Common myeloid progenitor, CD34-positive (primary cell): ENCODE measurements around the gene SLC16A1.

Source experiments
- CTCF ChIA-PET: fragments of 350-600 bp; sonication (Branson Sonifier 250); formaldehyde crosslinking; loops from one replicate; lab custom pipeline; 2021; ENCODE audit warnings: antibody characterized with exemption; lab: Charles Lee
- POLR2A ChIA-PET: fragments of 350-600 bp; sonication (Branson Sonifier 250); formaldehyde crosslinking; loops from one replicate; lab custom pipeline; 2021; ENCODE audit warnings: antibody characterized with exemption; lab: Charles Lee
- DNase-seq, 3 donors: peaks; one replicate each; pipeline versions ENCODE4 v3.0.0 to v3.0.0-alpha.2; 2013
- H3K27ac ChIP-seq, 2 experiments: 1 replicate in 1 of 2; 2 replicates in 1 of 2; pipeline ENCODE4 v1.7.0; 2013; ENCODE audit warnings: inconsistent platforms in 2 of 2, low read length in 2 of 2, mild to moderate bottlenecking in 2 of 2, low read depth in 1 of 2, moderate library complexity in 1 of 2; ENCODE audit not compliant: severe bottlenecking in 2 of 2, insufficient read depth in 1 of 2, poor library complexity in 1 of 2
- H3K27me3 ChIP-seq, 5 experiments: replicated peaks in 2 of 5; 1 replicate in 3 of 5; 2 replicates in 2 of 5; pipeline versions ENCODE4 v1.6.1 to v1.7.0; 2013; ENCODE audit warnings: low read length in 4 of 5, mild to moderate bottlenecking in 2 of 5, moderate library complexity in 2 of 5, inconsistent platforms in 1 of 5; ENCODE audit not compliant: insufficient read depth in 5 of 5, control insufficient read depth in 4 of 5
- H3K36me3 ChIP-seq, 4 experiments: 1 replicate in 2 of 4; 2 replicates in 2 of 4; pipeline versions ENCODE4 v1.6.1 to v1.7.0; 2013; ENCODE audit warnings: low read length in 3 of 4, control low read depth in 1 of 4, mild to moderate bottlenecking in 1 of 4; ENCODE audit not compliant: control insufficient read depth in 4 of 4, insufficient read depth in 4 of 4
- H3K4me1 ChIP-seq, 4 experiments: 1 replicate in 3 of 4; 2 replicates in 1 of 4; pipeline versions ENCODE4 v1.6.1 to v1.7.1; 2013; ENCODE audit warnings: low read length in 3 of 4, mild to moderate bottlenecking in 3 of 4, control low read depth in 1 of 4, inconsistent platforms in 1 of 4, moderate library complexity in 1 of 4; ENCODE audit not compliant: control insufficient read depth in 4 of 4, insufficient read depth in 4 of 4; ENCODE audit errors: control extremely low read depth in 1 of 4
- H3K4me3 ChIP-seq, 7 experiments: 1 replicate in 4 of 7; 2 replicates in 3 of 7; pipeline versions ENCODE4 v1.5.1 to v1.7.0; 2013; ENCODE audit warnings: mild to moderate bottlenecking in 7 of 7, low read length in 6 of 7, moderate library complexity in 6 of 7, inconsistent platforms in 2 of 7, low read depth in 2 of 7, control low read depth in 1 of 7; ENCODE audit not compliant: insufficient read depth in 4 of 7, control insufficient read depth in 1 of 7; ENCODE audit errors: extremely low read depth in 1 of 7
- H3K9me3 ChIP-seq, 5 experiments: 1 replicate in 4 of 5; 2 replicates in 1 of 5; pipeline versions ENCODE4 v1.6.1 to v1.7.1; 2013; ENCODE audit warnings: low read length in 4 of 5, mild to moderate bottlenecking in 2 of 5, inconsistent platforms in 1 of 5, low read depth in 1 of 5, moderate library complexity in 1 of 5; ENCODE audit not compliant: control insufficient read depth in 4 of 5, insufficient read depth in 2 of 5; ENCODE audit errors: control extremely low read depth in 1 of 5
- WGBS: methylation state at CpG from one replicate; pipeline ENCODE4 v1.1.5; 2013; ENCODE audit not compliant: insufficient coverage; 5-methylcytosine and 5-hydroxymethylcytosine counted together

Gene SLC16A1

DNA sequence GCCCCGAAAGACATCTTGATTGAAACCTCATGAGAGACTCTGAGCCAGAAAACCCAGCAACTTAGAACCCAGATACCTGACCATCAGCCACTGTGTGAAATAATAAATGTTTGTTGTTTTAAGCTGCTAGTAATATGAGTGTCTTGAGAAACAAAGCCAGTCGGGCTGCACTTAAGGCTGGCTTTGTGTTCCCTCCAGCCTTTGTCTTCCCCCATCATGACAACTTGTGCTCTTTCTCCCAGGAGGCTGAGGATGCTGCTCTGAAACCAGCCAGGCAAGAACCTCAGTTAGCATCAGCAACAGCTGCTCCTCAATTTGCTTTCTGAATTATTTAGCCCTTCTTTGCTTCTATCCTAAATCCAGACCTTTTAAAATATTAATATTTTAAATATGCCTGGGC lies 78.2 kb downstream of the SLC16A1 start:
- no peak overlapping the region for H3K4me3 ChIP-seq
- ChIA-PET CTCF (interaction anchor here (0.7 to 4.9 kb wide), 4 partner anchors 10 to 180 kb away, joined by 3 to 51 read pairs (median 5); no protein-coding TSS in a partner anchor), POLR2A (no interaction called here)
- H3K9me3 ChIP-seq: no peaks in the 10 kb centered on the region
- DNase-seq: no peak
- H3K36me3 ChIP-seq: no peaks in the 10 kb centered on the region
- peaks cover 0 to 12% (median 0%) of the 10 kb centered on the region in 4 experiments for H3K4me1 ChIP-seq
- 100% methylated on average over 2 of the region's 2 CpGs for WGBS
- H3K27me3 ChIP-seq: peaks cover 0 to 14% (median 2%) of the 10 kb centered on the region in 5 experiments
- H3K27ac ChIP-seq: no peak overlapping the region

DNA sequence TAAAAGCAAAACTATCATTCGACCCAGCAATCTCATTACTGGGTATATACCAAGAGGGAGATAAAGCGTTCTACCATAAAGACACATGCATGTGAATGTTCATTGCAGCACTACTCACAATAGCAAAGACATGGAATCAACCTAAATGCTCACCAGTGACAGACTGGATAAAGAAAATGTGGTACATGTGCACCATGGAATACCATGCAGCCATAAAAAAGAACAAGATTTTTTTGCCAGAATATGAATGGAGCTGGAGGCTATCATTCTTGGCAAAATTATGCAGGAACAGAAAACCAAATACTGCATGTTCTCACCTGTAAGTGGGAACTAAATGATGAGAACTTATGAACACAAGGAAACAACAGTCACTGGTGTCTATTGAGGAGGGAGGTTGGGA lies 79.7 kb downstream of the SLC16A1 start:
- Histone ChIP-seq H3K36me3 (no peaks in the 10 kb centered on the region), H3K9me3 (no peaks in the 10 kb centered on the region), H3K4me1 (peaks cover 0 to 3% (median 0%) of the 10 kb centered on the region in 4 experiments), H3K4me3 (no peak overlapping the region), H3K27me3 (peaks cover 0 to 14% (median 2%) of the 10 kb centered on the region in 5 experiments), H3K27ac (no peak overlapping the region)
- no peak for DNase-seq
- POLR2A ChIA-PET: no interaction called here
- CTCF ChIA-PET: interaction anchor here (0.7 to 1.4 kb wide), 3 partner anchors 71 to 166 kb away, joined by 3 to 6 read pairs (median 4); no protein-coding TSS in a partner anchor
- no CpG with 5 or more reads among the region's 2 CpGs for WGBS

DNA sequence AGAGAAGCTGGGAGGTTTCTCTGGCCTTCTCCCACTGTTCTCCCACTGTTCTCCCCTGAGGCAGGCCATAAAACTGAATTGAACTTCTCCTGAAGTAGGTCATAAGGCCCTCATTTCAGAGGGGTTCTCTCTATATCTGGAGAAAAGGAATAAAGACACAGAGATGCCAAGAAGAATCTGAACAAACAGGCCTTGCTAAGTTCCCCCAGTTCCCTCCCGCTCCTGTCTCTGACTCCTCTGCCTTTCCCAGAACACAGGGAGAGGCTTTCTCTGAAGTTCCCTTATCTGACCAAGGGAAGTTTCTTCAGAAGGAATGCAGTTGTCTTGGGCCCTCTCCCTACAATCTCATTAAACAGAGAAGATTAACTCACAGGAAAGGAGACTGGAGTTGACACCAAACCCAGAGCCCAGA lies 83.4 kb downstream of the SLC16A1 start:
- Histone ChIP-seq H3K4me1 (peaks cover 0 to 3% (median 0%) of the 10 kb centered on the region in 4 experiments), H3K27ac (peak overlapping the region in 1 of 2 experiments; percentile 68), H3K4me3 (no peak overlapping the region), H3K27me3 (no peaks in the 10 kb centered on the region), H3K36me3 (no peaks in the 10 kb centered on the region), H3K9me3 (no peaks in the 10 kb centered on the region)
- ChIA-PET CTCF (no interaction called here), POLR2A (no interaction called here)
- no CpG with 5 or more reads among the region's 1 CpG for WGBS
- no peak for DNase-seq

GRCh38 chr1:112870887-112871646 lies 84.9 kb downstream of the SLC16A1 start:
- Histone ChIP-seq H3K4me1 (peaks cover 0 to 3% (median 0%) of the 10 kb centered on the region in 4 experiments), H3K4me3 (no peak overlapping the region), H3K27ac (no peak overlapping the region), H3K9me3 (no peaks in the 10 kb centered on the region), H3K27me3 (no peaks in the 10 kb centered on the region), H3K36me3 (no peaks in the 10 kb centered on the region)
- CTCF ChIA-PET: interaction anchor here (1.6 kb wide), 1 partner anchor 9 kb away, joined by 6 read pairs; no protein-coding TSS in a partner anchor
- WGBS: 97% methylated on average over 2 of the region's 5 CpGs
- DNase-seq: no peak
- POLR2A ChIA-PET: no interaction called here

GRCh38 chr1:112869895-112870294 lies 86.1 kb downstream of the SLC16A1 start:
- H3K27me3 ChIP-seq: no peaks in the 10 kb centered on the region
- H3K36me3 ChIP-seq: no peaks in the 10 kb centered on the region
- H3K4me3 ChIP-seq: no peak overlapping the region
- H3K27ac ChIP-seq: no peak overlapping the region
- ChIA-PET POLR2A (no interaction called here), CTCF (no interaction called here)
- WGBS: 100% methylated on average over 2 of the region's 4 CpGs
- no peaks in the 10 kb centered on the region for H3K9me3 ChIP-seq
- DNase-seq: no peak
- H3K4me1 ChIP-seq: peaks cover 0 to 3% (median 0%) of the 10 kb centered on the region in 4 experiments

- CTCF ChIA-PET: interaction anchor here (1.2 to 1.8 kb wide), 3 partner anchors 9 to 175 kb away, joined by 3 to 6 read pairs (median 3); no protein-coding TSS in a partner anchor
- POLR2A ChIA-PET: no interaction called here
Observed at GRCh38 chr1:112868191-112868590, 87.8 kb downstream of the SLC16A1 start.

GRCh38 chr1:112866981-112867380 lies 89.0 kb downstream of the SLC16A1 start:
- Histone ChIP-seq H3K27me3 (no peaks in the 10 kb centered on the region), H3K36me3 (no peaks in the 10 kb centered on the region), H3K4me3 (no peak overlapping the region), H3K27ac (no peak overlapping the region), H3K9me3 (no peaks in the 10 kb centered on the region), H3K4me1 (no peaks in the 10 kb centered on the region)
- CTCF ChIA-PET: interaction anchor here (0.6 to 1.8 kb wide), 3 partner anchors 11 to 1784 kb away, joined by 3 to 6 read pairs (median 3); no protein-coding TSS in a partner anchor
- DNase-seq: no peak
- POLR2A ChIA-PET: no interaction called here
- 100% methylated on average over 3 of the region's 5 CpGs for WGBS

More at GRCh38 chr1:112868191-112868590, 87.8 kb downstream of the SLC16A1 start:
- H3K4me3 ChIP-seq: no peak overlapping the region
- DNase-seq: no peak
- H3K4me1 ChIP-seq: no peaks in the 10 kb centered on the region
- H3K27me3 ChIP-seq: no peaks in the 10 kb centered on the region
- no peak overlapping the region for H3K27ac ChIP-seq
- H3K9me3 ChIP-seq: no peaks in the 10 kb centered on the region
- no CpG with 5 or more reads among the region's 2 CpGs for WGBS
- H3K36me3 ChIP-seq: no peaks in the 10 kb centered on the region
